WTC11 (cell line): Measurements from ENCODE around the gene SHROOM1.

Experiments used
- ETV6 ChIP-seq: sonication (generic); formaldehyde crosslinking; IDR thresholded peaks from 2 replicates; pipeline ENCODE4 v1.8.1; 2022; ENCODE audit warnings: mild to moderate bottlenecking, missing genetic modification reagents
- FOXK1 ChIP-seq: sonication (generic); formaldehyde crosslinking; IDR thresholded peaks from 2 replicates; pipeline ENCODE4 v1.8.0; 2022; ENCODE audit warnings: mild to moderate bottlenecking, moderate library complexity, missing genetic modification reagents
- FOXP1 ChIP-seq: sonication (generic); formaldehyde crosslinking; IDR thresholded peaks from 2 replicates; pipeline ENCODE4 v1.8.0; 2022; ENCODE audit warnings: missing genetic modification reagents, mild to moderate bottlenecking, moderate library complexity, borderline replicate concordance
- HMGA2 ChIP-seq: fragments of 250-450 bp; sonication (Bioruptor Pico); IDR thresholded peaks from 2 replicates; pipeline ENCODE4 v1.4.0; 2021; ENCODE audit warnings: mild to moderate bottlenecking, moderate library complexity
- NFE2L1 ChIP-seq: sonication (generic); formaldehyde crosslinking; IDR thresholded peaks from 2 replicates; pipeline ENCODE4 v1.8.1; 2023; ENCODE audit warnings: missing genetic modification reagents
- TF ChIP-seq, protein P1 (sequence below): sonication (generic); formaldehyde crosslinking; IDR thresholded peaks from 2 replicates; pipeline ENCODE4 v1.8.0; 2022; ENCODE audit warnings: mild to moderate bottlenecking, missing genetic modification reagents
- TF ChIP-seq, protein P2 (sequence below): sonication (generic); formaldehyde crosslinking; IDR thresholded peaks from 2 replicates; pipeline ENCODE4 v1.8.0; 2022; ENCODE audit warnings: mild to moderate bottlenecking, missing genetic modification reagents
- TF ChIP-seq, protein P3 (sequence below): fragments of 200-600 bp; IDR thresholded peaks from 2 replicates; pipeline ENCODE4 v1.8.0; 2022; ENCODE audit warnings: antibody characterized with exemption
- TF ChIP-seq, protein P4 (sequence below): sonication (generic); formaldehyde crosslinking; IDR thresholded peaks from 2 replicates; pipeline ENCODE4 v1.8.1; 2023; ENCODE audit warnings: mild to moderate bottlenecking, missing genetic modification reagents, moderate library complexity
- TF ChIP-seq, protein P5 (sequence below): sonication (generic); formaldehyde crosslinking; IDR thresholded peaks from 2 replicates; pipeline ENCODE4 v1.8.1; 2022; ENCODE audit warnings: missing genetic modification reagents, borderline replicate concordance
- TF ChIP-seq, protein P6 (sequence below): sonication (generic); formaldehyde crosslinking; conservative IDR thresholded peaks from 2 replicates; pipeline ENCODE4 v1.8.1; 2022; ENCODE audit warnings: mild to moderate bottlenecking, missing genetic modification reagents

DNA sequence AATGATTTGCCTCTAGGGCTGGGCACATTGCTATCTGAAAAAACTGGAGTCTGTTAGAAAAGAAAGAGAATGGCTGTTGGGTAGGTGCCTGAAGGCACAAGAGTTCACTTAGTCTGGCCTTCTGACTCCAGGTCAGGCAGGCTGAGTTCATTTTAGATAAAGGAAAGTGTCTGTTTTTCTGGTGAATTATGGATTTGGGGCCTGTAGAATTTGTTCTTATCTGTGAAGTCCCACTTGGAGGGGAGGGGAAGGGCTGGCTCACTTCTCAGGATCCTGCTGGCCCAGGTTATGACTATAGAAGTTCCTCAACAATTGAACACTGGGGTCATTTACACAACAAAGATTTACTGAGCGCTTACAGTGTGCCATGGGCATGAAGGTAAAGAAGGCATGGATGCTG lies 41.9 kb downstream of the SHROOM1 start:
- TF ChIP-seq, protein P1, sequence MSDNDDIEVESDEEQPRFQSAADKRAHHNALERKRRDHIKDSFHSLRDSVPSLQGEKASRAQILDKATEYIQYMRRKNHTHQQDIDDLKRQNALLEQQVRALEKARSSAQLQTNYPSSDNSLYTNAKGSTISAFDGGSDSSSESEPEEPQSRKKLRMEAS = no peak
- TF ChIP-seq FOXK1 (CRISPR knock-in tag) = no peak
- TF ChIP-seq, protein P2, sequence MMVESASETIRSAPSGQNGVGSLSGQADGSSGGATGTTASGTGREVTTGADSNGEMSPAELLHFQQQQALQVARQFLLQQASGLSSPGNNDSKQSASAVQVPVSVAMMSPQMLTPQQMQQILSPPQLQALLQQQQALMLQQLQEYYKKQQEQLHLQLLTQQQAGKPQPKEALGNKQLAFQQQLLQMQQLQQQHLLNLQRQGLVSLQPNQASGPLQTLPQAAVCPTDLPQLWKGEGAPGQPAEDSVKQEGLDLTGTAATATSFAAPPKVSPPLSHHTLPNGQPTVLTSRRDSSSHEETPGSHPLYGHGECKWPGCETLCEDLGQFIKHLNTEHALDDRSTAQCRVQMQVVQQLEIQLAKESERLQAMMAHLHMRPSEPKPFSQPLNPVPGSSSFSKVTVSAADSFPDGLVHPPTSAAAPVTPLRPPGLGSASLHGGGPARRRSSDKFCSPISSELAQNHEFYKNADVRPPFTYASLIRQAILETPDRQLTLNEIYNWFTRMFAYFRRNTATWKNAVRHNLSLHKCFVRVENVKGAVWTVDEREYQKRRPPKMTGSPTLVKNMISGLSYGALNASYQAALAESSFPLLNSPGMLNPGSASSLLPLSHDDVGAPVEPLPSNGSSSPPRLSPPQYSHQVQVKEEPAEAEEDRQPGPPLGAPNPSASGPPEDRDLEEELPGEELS = no peak
- no peak for TF ChIP-seq HMGA2 (CRISPR knock-in tag)
- TF ChIP-seq, protein P3, sequence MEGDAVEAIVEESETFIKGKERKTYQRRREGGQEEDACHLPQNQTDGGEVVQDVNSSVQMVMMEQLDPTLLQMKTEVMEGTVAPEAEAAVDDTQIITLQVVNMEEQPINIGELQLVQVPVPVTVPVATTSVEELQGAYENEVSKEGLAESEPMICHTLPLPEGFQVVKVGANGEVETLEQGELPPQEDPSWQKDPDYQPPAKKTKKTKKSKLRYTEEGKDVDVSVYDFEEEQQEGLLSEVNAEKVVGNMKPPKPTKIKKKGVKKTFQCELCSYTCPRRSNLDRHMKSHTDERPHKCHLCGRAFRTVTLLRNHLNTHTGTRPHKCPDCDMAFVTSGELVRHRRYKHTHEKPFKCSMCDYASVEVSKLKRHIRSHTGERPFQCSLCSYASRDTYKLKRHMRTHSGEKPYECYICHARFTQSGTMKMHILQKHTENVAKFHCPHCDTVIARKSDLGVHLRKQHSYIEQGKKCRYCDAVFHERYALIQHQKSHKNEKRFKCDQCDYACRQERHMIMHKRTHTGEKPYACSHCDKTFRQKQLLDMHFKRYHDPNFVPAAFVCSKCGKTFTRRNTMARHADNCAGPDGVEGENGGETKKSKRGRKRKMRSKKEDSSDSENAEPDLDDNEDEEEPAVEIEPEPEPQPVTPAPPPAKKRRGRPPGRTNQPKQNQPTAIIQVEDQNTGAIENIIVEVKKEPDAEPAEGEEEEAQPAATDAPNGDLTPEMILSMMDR = no peak
- TF ChIP-seq, protein P4, sequence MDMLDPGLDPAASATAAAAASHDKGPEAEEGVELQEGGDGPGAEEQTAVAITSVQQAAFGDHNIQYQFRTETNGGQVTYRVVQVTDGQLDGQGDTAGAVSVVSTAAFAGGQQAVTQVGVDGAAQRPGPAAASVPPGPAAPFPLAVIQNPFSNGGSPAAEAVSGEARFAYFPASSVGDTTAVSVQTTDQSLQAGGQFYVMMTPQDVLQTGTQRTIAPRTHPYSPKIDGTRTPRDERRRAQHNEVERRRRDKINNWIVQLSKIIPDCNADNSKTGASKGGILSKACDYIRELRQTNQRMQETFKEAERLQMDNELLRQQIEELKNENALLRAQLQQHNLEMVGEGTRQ (CRISPR knock-in tag) = no peak
- TF ChIP-seq, protein P5, sequence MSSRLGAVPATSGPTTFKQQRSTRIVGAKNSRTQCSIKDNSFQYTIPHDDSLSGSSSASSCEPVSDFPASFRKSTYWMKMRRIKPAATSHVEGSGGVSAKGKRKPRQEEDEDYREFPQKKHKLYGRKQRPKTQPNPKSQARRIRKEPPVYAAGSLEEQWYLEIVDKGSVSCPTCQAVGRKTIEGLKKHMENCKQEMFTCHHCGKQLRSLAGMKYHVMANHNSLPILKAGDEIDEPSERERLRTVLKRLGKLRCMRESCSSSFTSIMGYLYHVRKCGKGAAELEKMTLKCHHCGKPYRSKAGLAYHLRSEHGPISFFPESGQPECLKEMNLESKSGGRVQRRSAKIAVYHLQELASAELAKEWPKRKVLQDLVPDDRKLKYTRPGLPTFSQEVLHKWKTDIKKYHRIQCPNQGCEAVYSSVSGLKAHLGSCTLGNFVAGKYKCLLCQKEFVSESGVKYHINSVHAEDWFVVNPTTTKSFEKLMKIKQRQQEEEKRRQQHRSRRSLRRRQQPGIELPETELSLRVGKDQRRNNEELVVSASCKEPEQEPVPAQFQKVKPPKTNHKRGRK (CRISPR knock-in tag) = no peak
- TF ChIP-seq NFE2L1 (CRISPR knock-in tag) = no peak
- no peak for TF ChIP-seq ETV6 (CRISPR knock-in tag)
- no peak for TF ChIP-seq FOXP1 (CRISPR knock-in tag)
- TF ChIP-seq, protein P6, sequence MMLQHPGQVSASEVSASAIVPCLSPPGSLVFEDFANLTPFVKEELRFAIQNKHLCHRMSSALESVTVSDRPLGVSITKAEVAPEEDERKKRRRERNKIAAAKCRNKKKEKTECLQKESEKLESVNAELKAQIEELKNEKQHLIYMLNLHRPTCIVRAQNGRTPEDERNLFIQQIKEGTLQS (CRISPR knock-in tag) = no peak
